CD8-positive, alpha-beta memory T cell (primary cell): ENCODE data around the gene GRHPR. TPM values are rescaled to one million over a fixed set of nuclear protein-coding genes. Genes with fewer than 3 reads are reported as not detected.
"Not testable (repeated sequence)": the region's sequence is repeated elsewhere in the genome, so short reads cannot be mapped to it uniquely, and the experiment has no call there.

Experiments
- CTCF ChIA-PET: fragments of 350-600 bp; sonication (Branson Sonifier 250); formaldehyde crosslinking; loops from one replicate; lab custom pipeline; 2021; ENCODE audit warnings: antibody characterized with exemption; lab: Charles Lee
- POLR2A ChIA-PET: fragments of 350-600 bp; sonication (Branson Sonifier 250); formaldehyde crosslinking; loops from one replicate; lab custom pipeline; 2021; ENCODE audit warnings: antibody characterized with exemption; lab: Charles Lee
- DNase-seq, 5 donors: peaks; one replicate each; pipeline versions ENCODE4 v3.0.0 to v3.0.0-alpha.2; 2020 to 2022; ENCODE audit warnings: mixed read lengths in 1 of 5
- H3K27ac ChIP-seq: one replicate; pipeline ENCODE4 v1.7.0; 2013; ENCODE audit warnings: low read depth, mild to moderate bottlenecking, low read length, moderate library complexity
- H3K27me3 ChIP-seq: 2 replicates; pipeline ENCODE4 v1.7.0; 2013; ENCODE audit warnings: low read length, mild to moderate bottlenecking; ENCODE audit not compliant: insufficient read depth, poor library complexity, severe bottlenecking
- H3K36me3 ChIP-seq: 2 replicates; pipeline ENCODE4 v1.7.0; 2013; ENCODE audit warnings: mild to moderate bottlenecking, low read length, moderate library complexity; ENCODE audit not compliant: insufficient read depth
- H3K4me1 ChIP-seq: 2 replicates; pipeline ENCODE4 v1.7.0; 2013; ENCODE audit warnings: mild to moderate bottlenecking, low read length, moderate library complexity; ENCODE audit not compliant: insufficient read depth
- H3K4me3 ChIP-seq: 2 replicates; pipeline ENCODE4 v1.7.0; 2013; ENCODE audit warnings: mild to moderate bottlenecking, low read length
- H3K9me3 ChIP-seq: 2 replicates; pipeline ENCODE4 v1.7.0; 2013; ENCODE audit warnings: mild to moderate bottlenecking, low read length
- H3K27ac Mint-ChIP-seq, 8 donors: one replicate each; pipeline ENCODE4 v1.8.0; 2020 to 2021; ENCODE audit warnings: mixed read lengths in 8 of 8, mild to moderate bottlenecking in 6 of 8, inconsistent platforms in 3 of 8, moderate library complexity in 3 of 8
- H3K27me3 Mint-ChIP-seq, 2 donors: one replicate each; pipeline ENCODE4 v1.8.0; 2020 to 2021; ENCODE audit warnings: mixed read lengths in 2 of 2, mild to moderate bottlenecking in 1 of 2, moderate library complexity in 1 of 2
- H3K36me3 Mint-ChIP-seq, 3 donors: one replicate each; pipeline ENCODE4 v1.8.0; 2020 to 2021; ENCODE audit warnings: mixed read lengths in 3 of 3, inconsistent platforms in 1 of 3, mild to moderate bottlenecking in 1 of 3
- H3K4me1 Mint-ChIP-seq, 3 donors: one replicate each; pipeline ENCODE4 v1.8.0; 2020 to 2021; ENCODE audit warnings: mixed read lengths in 3 of 3, inconsistent platforms in 1 of 3, mild to moderate bottlenecking in 1 of 3
- H3K4me3 Mint-ChIP-seq, 7 donors: one replicate each; pipeline ENCODE4 v1.8.0; 2020 to 2021; ENCODE audit warnings: mixed read lengths in 7 of 7, mild to moderate bottlenecking in 6 of 7, moderate library complexity in 4 of 7, inconsistent platforms in 2 of 7
- H3K9me3 Mint-ChIP-seq, 5 donors: one replicate each; pipeline ENCODE4 v1.8.0; 2020 to 2022; ENCODE audit warnings: mixed read lengths in 5 of 5, mild to moderate bottlenecking in 3 of 5, moderate library complexity in 2 of 5, inconsistent platforms in 1 of 5
- polyA plus RNA-seq: library from polyadenylated mRNA; unstranded; fragments of 300-500 nt; fragmentation: Illumina TruSeq; gene quantifications from one replicate; pipeline ENCODE4 v1.2.3, GENCODE V29; 2021
- total RNA-seq, 2 experiments: library from RNA; stranded (reverse); gene quantifications; one replicate each; pipeline ENCODE4 v1.2.3, GENCODE V29; 2021

Gene GRHPR
- total and polyA plus RNA-seq, 3 experiments from 2014 or later, result 77.4 to 94.1 (median 87.4) TPM

GRCh38 chr9:37466037-37466709, 43.7 kb downstream of the GRHPR start:
- Histone ChIP-seq H3K9me3 (no peaks in the 10 kb centered on the region), H3K36me3 (no peaks in the 10 kb centered on the region), H3K4me3 (peak overlapping the region; percentile 85), H3K27ac (peak overlapping the region; percentile 95), H3K4me1 (peaks cover 24% of the 10 kb centered on the region), H3K27me3 (no peaks in the 10 kb centered on the region)
- H3K27ac Mint-ChIP-seq, result peak overlapping the region; percentile 94 to 99 (median 98)
- DNase-seq, result peak in 4 of 5 donors; percentile 19 to 52 (median 26)
- ChIA-PET CTCF (interaction anchor here (0.9 to 1.0 kb wide), 3 partner anchors 15 to 51 kb away, joined by 3 read pairs; partner anchors contain the start of gene POLR1E), POLR2A (interaction anchor here (0.6 to 2.2 kb wide), 8 partner anchors 19 to 1276 kb away, joined by 3 to 23 read pairs (median 4); partner anchors contain the start of genes CLTA, POLR1E, TOMM5 and ZCCHC7)
- peaks cover 0 to 9% of the 10 kb centered on the region in 2 donors for H3K27me3 Mint-ChIP-seq
- H3K36me3 Mint-ChIP-seq, result peaks cover 0 to 16% (median 5%) of the 10 kb centered on the region in 3 donors
- H3K9me3 Mint-ChIP-seq, result no peaks in the 10 kb centered on the region
- peaks cover 27 to 39% (median 37%) of the 10 kb centered on the region in 3 donors for H3K4me1 Mint-ChIP-seq
- peak overlapping the region; percentile 91 to 98 (median 96) for H3K4me3 Mint-ChIP-seq

- H3K9me3 ChIP-seq, H3K4me3 ChIP-seq, CTCF ChIA-PET, H3K27ac Mint-ChIP-seq, H3K36me3 ChIP-seq, H3K9me3 Mint-ChIP-seq, H3K27me3 ChIP-seq, H3K27me3 Mint-ChIP-seq, DNase-seq: not testable (repeated sequence)
- Mint-ChIP-seq H3K4me3 (peak overlapping the region in 1 of 7 donors; percentile 91), H3K36me3 (peaks cover 0 to 16% (median 5%) of the 10 kb centered on the region in 3 donors), H3K4me1 (peaks cover 26 to 42% (median 40%) of the 10 kb centered on the region in 3 donors)
- POLR2A ChIA-PET, result interaction anchor here (0.6 kb wide), 1 partner anchor 27 kb away, joined by 6 read pairs; no protein-coding TSS in a partner anchor
- Histone ChIP-seq H3K27ac (peak overlapping the region; percentile 31), H3K4me1 (peaks cover 28% of the 10 kb centered on the region)
Observed at GRCh38 chr9:37467530-37467929, 45.0 kb downstream of the GRHPR start.

GRCh38 chr9:37468620-37469019, 46.1 kb downstream of the GRHPR start:
- Histone ChIP-seq H3K9me3 (no peaks in the 10 kb centered on the region), H3K36me3 (no peaks in the 10 kb centered on the region), H3K4me1 (peaks cover 18% of the 10 kb centered on the region), H3K27me3 (no peaks in the 10 kb centered on the region), H3K4me3 (no peak overlapping the region), H3K27ac (no peak overlapping the region)
- ChIA-PET CTCF (no interaction called here), POLR2A (no interaction called here)
- no peak overlapping the region for H3K4me3 Mint-ChIP-seq
- H3K9me3 Mint-ChIP-seq, result peaks cover 0 to 4% (median 2%) of the 10 kb centered on the region in 5 donors
- DNase-seq, result no peak
- H3K27ac Mint-ChIP-seq, result no peak overlapping the region
- peaks cover 0 to 16% (median 0%) of the 10 kb centered on the region in 3 donors for H3K36me3 Mint-ChIP-seq
- peaks cover 15 to 31% (median 30%) of the 10 kb centered on the region in 3 donors for H3K4me1 Mint-ChIP-seq
- peaks cover 0 to 7% of the 10 kb centered on the region in 2 donors for H3K27me3 Mint-ChIP-seq

GRCh38 chr9:37471942-37472684, 49.6 kb downstream of the GRHPR start:
- Mint-ChIP-seq H3K36me3 (peaks cover 0 to 20% (median 0%) of the 10 kb centered on the region in 3 donors), H3K9me3 (peaks cover 0 to 20% (median 10%) of the 10 kb centered on the region in 5 donors), H3K27me3 (peaks cover 9 to 17% of the 10 kb centered on the region in 2 donors), H3K4me1 (peaks cover 4 to 14% (median 13%) of the 10 kb centered on the region in 3 donors), H3K27ac (peak overlapping the region in 5 of 8 donors; percentile 8 to 83 (median 58)), H3K4me3 (peak overlapping the region; percentile 41 to 91 (median 69))
- Histone ChIP-seq H3K9me3 (no peaks in the 10 kb centered on the region), H3K36me3 (no peaks in the 10 kb centered on the region), H3K27ac (no peak overlapping the region), H3K4me3 (peak overlapping the region; percentile 29), H3K4me1 (peaks cover 4% of the 10 kb centered on the region), H3K27me3 (no peaks in the 10 kb centered on the region)
- DNase-seq, result no peak
- ChIA-PET CTCF (no interaction called here), POLR2A (no interaction called here)

- H3K4me1 ChIP-seq, H3K9me3 ChIP-seq, H3K27ac ChIP-seq, POLR2A ChIA-PET, CTCF ChIA-PET, H3K4me3 ChIP-seq, DNase-seq, H3K27ac Mint-ChIP-seq, H3K27me3 ChIP-seq, H3K36me3 ChIP-seq, H3K4me3 Mint-ChIP-seq: not testable (repeated sequence)
- Mint-ChIP-seq H3K4me1 (peaks cover 4 to 14% (median 13%) of the 10 kb centered on the region in 3 donors), H3K36me3 (peaks cover 0 to 20% (median 0%) of the 10 kb centered on the region in 3 donors), H3K9me3 (peaks cover 0 to 20% (median 10%) of the 10 kb centered on the region in 5 donors), H3K27me3 (peaks cover 22 to 33% of the 10 kb centered on the region in 2 donors)
Observed at GRCh38 chr9:37473982-37474381, 51.5 kb downstream of the GRHPR start.

DNA sequence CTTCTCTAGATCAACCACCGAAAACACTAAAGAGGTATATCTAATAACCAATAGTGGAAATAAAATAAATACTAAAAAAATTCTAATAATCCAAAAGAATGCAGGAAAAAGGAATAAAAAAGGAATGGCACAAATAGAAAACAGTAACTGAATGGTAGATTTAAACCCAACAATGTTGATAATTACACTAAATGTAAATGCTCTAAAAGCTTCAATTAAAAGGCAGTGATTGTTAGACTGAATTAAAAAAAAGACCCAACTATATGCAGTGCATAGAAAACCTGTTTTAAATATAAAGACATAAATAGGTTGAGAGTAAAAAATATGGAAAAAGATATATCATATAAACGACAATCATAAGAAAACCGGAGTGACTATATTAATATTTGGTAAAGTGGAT, 51.9 kb downstream of the GRHPR start:
- peaks cover 4 to 14% (median 13%) of the 10 kb centered on the region in 3 donors for H3K4me1 Mint-ChIP-seq
- H3K9me3 Mint-ChIP-seq, result peaks cover 0 to 20% (median 10%) of the 10 kb centered on the region in 5 donors
- Histone ChIP-seq H3K27ac (no peak overlapping the region), H3K36me3 (no peaks in the 10 kb centered on the region), H3K9me3 (no peaks in the 10 kb centered on the region), H3K4me3 (no peak overlapping the region), H3K27me3 (no peaks in the 10 kb centered on the region), H3K4me1 (peaks cover 4% of the 10 kb centered on the region)
- ChIA-PET CTCF (no interaction called here), POLR2A (no interaction called here)
- no peak overlapping the region for H3K4me3 Mint-ChIP-seq
- H3K27me3 Mint-ChIP-seq, result peaks cover 24 to 36% of the 10 kb centered on the region in 2 donors
- peaks cover 0 to 20% (median 0%) of the 10 kb centered on the region in 3 donors for H3K36me3 Mint-ChIP-seq
- DNase-seq, result no peak
- no peak overlapping the region for H3K27ac Mint-ChIP-seq

DNA sequence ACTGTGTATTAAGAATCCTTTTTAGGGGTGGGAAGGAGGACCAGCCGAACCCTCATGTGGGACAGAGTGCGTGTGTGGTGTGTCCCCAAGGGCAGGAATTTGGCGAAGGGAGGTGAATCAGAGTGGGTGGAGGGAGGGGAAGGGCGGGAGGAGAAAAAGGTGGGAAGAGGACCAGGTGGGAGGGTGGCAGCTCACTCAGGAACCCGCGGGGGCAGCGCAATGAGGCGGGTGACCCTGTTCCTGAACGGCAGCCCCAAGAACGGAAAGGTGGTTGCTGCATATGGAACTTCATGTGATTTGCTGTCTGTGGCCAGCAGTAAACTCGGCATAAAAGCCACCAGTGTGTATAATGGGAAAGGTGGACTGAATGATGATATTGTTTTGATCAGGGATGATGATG, 54.4 kb downstream of the GRHPR start:
- no peak overlapping the region for H3K27ac ChIP-seq
- DNase-seq, result no peak
- peaks cover 0 to 20% (median 0%) of the 10 kb centered on the region in 3 donors for H3K36me3 Mint-ChIP-seq
- H3K27me3 Mint-ChIP-seq, result peaks cover 28 to 51% of the 10 kb centered on the region in 2 donors
- H3K4me3 ChIP-seq, result no peak overlapping the region
- no peak overlapping the region for H3K27ac Mint-ChIP-seq
- H3K4me3 Mint-ChIP-seq, result no peak overlapping the region
- H3K36me3 ChIP-seq, result no peaks in the 10 kb centered on the region
- peaks cover 0 to 20% (median 10%) of the 10 kb centered on the region in 5 donors for H3K9me3 Mint-ChIP-seq
- no peaks in the 10 kb centered on the region for H3K9me3 ChIP-seq
- peaks cover under 1% of the 10 kb centered on the region for H3K4me1 ChIP-seq
- CTCF ChIA-PET, result no interaction called here
- peaks cover 4 to 7% (median 6%) of the 10 kb centered on the region in 3 donors for H3K4me1 Mint-ChIP-seq
- POLR2A ChIA-PET, result no interaction called here
- peaks cover 4% of the 10 kb centered on the region for H3K27me3 ChIP-seq
